Gastrocnemius medialis (tissue), 4 donors: ENCODE data around the gene VAMP5.

Experiments
- POLR2A ChIP-seq, 2 donors: fragments of 450-650 bp; IDR thresholded peaks; one replicate each; pipeline ENCODE4 v1.6.1; 2017; ENCODE audit warnings: antibody characterized with exemption in 2 of 2, mild to moderate bottlenecking in 2 of 2, moderate library complexity in 2 of 2
- TF ChIP-seq, protein P1 (sequence below), 5 experiments: fragments of 450-650 bp in 3 of 5; fragments of 200-600 bp in 2 of 5; sonication (generic) in 2 of 5; IDR thresholded peaks in 4 of 5; conservative IDR thresholded peaks in 1 of 5; 1 replicate in 4 of 5; 2 replicates in 1 of 5; pipeline ENCODE4 v1.5.1; 2016 to 2019; ENCODE audit warnings: antibody characterized with exemption in 5 of 5, mild to moderate bottlenecking in 3 of 5, moderate library complexity in 3 of 5

DNA sequence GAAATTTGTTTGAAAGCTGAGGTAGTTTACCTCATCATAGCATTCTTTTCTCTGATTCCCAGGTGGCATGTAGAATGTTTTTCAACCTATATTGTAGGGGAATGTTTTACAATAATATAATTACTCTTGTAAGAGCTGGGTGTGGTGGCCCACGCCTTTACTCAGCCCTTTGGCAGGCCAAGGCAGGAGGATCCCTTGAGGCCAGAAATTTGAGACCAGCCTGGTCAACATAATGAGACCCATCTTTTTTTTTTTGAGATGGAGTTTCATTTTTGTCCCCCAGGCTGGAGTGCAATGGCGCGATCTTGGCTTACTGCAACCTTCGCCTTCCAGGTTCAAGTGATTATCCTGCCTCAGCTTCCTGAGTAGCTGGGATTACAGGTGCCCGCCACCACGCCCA is 35.4 kb downstream of the VAMP5 start:
- no peak for TF ChIP-seq POLR2A (IDR thresholded peaks at IDR 0.05)
- TF ChIP-seq, protein P1, sequence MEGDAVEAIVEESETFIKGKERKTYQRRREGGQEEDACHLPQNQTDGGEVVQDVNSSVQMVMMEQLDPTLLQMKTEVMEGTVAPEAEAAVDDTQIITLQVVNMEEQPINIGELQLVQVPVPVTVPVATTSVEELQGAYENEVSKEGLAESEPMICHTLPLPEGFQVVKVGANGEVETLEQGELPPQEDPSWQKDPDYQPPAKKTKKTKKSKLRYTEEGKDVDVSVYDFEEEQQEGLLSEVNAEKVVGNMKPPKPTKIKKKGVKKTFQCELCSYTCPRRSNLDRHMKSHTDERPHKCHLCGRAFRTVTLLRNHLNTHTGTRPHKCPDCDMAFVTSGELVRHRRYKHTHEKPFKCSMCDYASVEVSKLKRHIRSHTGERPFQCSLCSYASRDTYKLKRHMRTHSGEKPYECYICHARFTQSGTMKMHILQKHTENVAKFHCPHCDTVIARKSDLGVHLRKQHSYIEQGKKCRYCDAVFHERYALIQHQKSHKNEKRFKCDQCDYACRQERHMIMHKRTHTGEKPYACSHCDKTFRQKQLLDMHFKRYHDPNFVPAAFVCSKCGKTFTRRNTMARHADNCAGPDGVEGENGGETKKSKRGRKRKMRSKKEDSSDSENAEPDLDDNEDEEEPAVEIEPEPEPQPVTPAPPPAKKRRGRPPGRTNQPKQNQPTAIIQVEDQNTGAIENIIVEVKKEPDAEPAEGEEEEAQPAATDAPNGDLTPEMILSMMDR (IDR thresholded peaks at IDR 0.05 in 4 of 5, conservative IDR thresholded peaks at IDR 0.05 in 1 of 5): no peak
